Astrocyte of the cerebellum (primary cell): Measurements from ENCODE around the gene PBRM1.

Source experiments
- DNase-seq: peaks from one replicate; pipeline ENCODE4 v3.0.0-alpha.2; 2011; ENCODE audit warnings: low read depth
- H3K4me3 ChIP-seq: 2 replicates; pipeline ENCODE4 v1.5.1; 2011; ENCODE audit warnings: mild to moderate bottlenecking, low read depth, low read length, moderate library complexity
- CTCF ChIP-seq: IDR thresholded peaks from 2 replicates; pipeline ENCODE4 v1.5.1; 2012; ENCODE audit warnings: low read length, low read depth, moderate library complexity, mild to moderate bottlenecking; ENCODE audit errors: missing control alignments
- in situ Hi-C: cut with HindIII; loops from 2 replicates; pipeline ENCODE4 v1.10.0; 2017; ENCODE audit warnings: low sequenced_read_pairs

Gene PBRM1

GRCh38 chr3:52506266-52506966 lies 179.3 kb downstream of the PBRM1 start:
- in situ Hi-C loops: no loop called here
- no peak for DNase-seq
- TF ChIP-seq CTCF: no peak

GRCh38 chr3:52504977-52505376 lies 180.7 kb downstream of the PBRM1 start:
- no peak overlapping the region for H3K4me3 ChIP-seq
- no peak for DNase-seq
- in situ Hi-C loops: no loop called here
- no peak for TF ChIP-seq CTCF

More at GRCh38 chr3:52506266-52506966, 179.3 kb downstream of the PBRM1 start:
- no peak overlapping the region for H3K4me3 ChIP-seq

GRCh38 chr3:52503788-52504424 lies 181.8 kb downstream of the PBRM1 start:
- H3K4me3 ChIP-seq: no peak overlapping the region
- in situ Hi-C loops: no loop called here
- no peak for DNase-seq
- TF ChIP-seq CTCF: no peak

GRCh38 chr3:52502808-52503350 lies 182.8 kb downstream of the PBRM1 start:
- DNase-seq: no peak
- in situ Hi-C loops: no loop called here
- TF ChIP-seq CTCF: no peak
- no peak overlapping the region for H3K4me3 ChIP-seq

GRCh38 chr3:52502001-52502400 lies 183.7 kb downstream of the PBRM1 start:
- H3K4me3 ChIP-seq: no peak overlapping the region
- in situ Hi-C loops: no loop called here
- no peak for DNase-seq
- TF ChIP-seq CTCF: no peak

- no peak for TF ChIP-seq CTCF
- no peak overlapping the region for H3K4me3 ChIP-seq
- no peak for DNase-seq
- in situ Hi-C loops: no loop called here
Measured at GRCh38 chr3:52501046-52501445, 184.7 kb downstream of the PBRM1 start.
